Naive B cell (primary cell): Measurements from ENCODE around the gene OLAH. TPM values are rescaled to one million over a fixed set of nuclear protein-coding genes. Genes with fewer than 3 reads are reported as not detected.
A peak's percentile ranks its signal among the peaks of the same experiment; 100 is the strongest.

ENCODE experiments used
- ATAC-seq, 2 donors: fragments of 150-1000 bp; cut with Tn5 transposase; 2 replicates each; pipeline ENCODE4 v1.10.0; 2021; ENCODE audit warnings: low read depth in 2 of 2, mild to moderate bottlenecking in 2 of 2, moderate library complexity in 2 of 2
- DNase-seq: peaks from one replicate; pipeline ENCODE4 v3.0.0; 2022
- H3K27ac Mint-ChIP-seq, 6 donors: one replicate each; pipeline ENCODE4 v1.8.0; 2020 to 2022; ENCODE audit warnings: mild to moderate bottlenecking in 6 of 6, mixed read lengths in 6 of 6, moderate library complexity in 5 of 6, inconsistent platforms in 2 of 6
- H3K27me3 Mint-ChIP-seq, 3 donors: one replicate each; pipeline ENCODE4 v1.8.0; 2021 to 2022; ENCODE audit warnings: mixed read lengths in 3 of 3, mild to moderate bottlenecking in 1 of 3
- H3K36me3 Mint-ChIP-seq, 2 donors: one replicate each; pipeline ENCODE4 v1.8.0; 2020 to 2022; ENCODE audit warnings: mixed read lengths in 2 of 2, inconsistent platforms in 1 of 2, mild to moderate bottlenecking in 1 of 2
- H3K4me1 Mint-ChIP-seq, 3 donors: one replicate each; pipeline ENCODE4 v1.8.0; 2020 to 2022; ENCODE audit warnings: mixed read lengths in 3 of 3, inconsistent platforms in 1 of 3, mild to moderate bottlenecking in 1 of 3, moderate library complexity in 1 of 3
- H3K4me3 Mint-ChIP-seq, 8 donors: one replicate each; pipeline ENCODE4 v1.8.0; 2020 to 2022; ENCODE audit warnings: mild to moderate bottlenecking in 8 of 8, mixed read lengths in 8 of 8, moderate library complexity in 8 of 8, inconsistent platforms in 2 of 8
- H3K9me3 Mint-ChIP-seq, 7 donors: one replicate each; pipeline ENCODE4 v1.8.0; 2020 to 2022; ENCODE audit warnings: mixed read lengths in 7 of 7, mild to moderate bottlenecking in 5 of 7, inconsistent platforms in 2 of 7, moderate library complexity in 1 of 7
- polyA plus RNA-seq, 6 donors: library from polyadenylated mRNA; unstranded; fragments of 300-500 nt; fragmentation: Illumina TruSeq; gene quantifications; one replicate each; pipeline ENCODE4 v1.2.3, GENCODE V29; 2021; ENCODE audit warnings: low read depth in 6 of 6

Gene OLAH
- polyA plus RNA-seq, 6 donors from 2014 or later: not detected

DNA sequence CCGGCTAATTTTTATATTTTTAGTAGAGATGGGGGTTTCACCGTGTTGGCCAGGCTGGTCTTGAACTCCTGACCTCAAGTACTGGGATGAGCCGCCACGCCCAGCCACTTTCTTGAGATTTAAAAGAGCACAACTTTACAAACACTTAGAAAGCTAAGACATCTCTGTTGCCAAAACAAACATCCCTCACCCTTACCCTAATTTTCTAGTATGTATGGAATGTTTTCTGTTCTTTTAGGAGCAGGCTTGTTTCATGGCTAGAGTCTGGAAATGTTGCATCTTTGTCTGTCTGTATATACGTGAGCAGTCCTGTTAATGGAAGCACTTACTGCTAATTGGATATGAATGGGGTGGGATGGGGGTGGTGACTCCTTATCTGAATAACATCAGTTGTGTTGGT lies 2.9 kb downstream of the OLAH start:
- no peak for ATAC-seq
- no peak overlapping the region for H3K27ac Mint-ChIP-seq
- H3K9me3 Mint-ChIP-seq: peaks cover 0 to 4% (median 0%) of the 10 kb centered on the region in 7 donors

GRCh38 chr10:15049533-15049932 lies 5.8 kb downstream of the OLAH start:
- Mint-ChIP-seq H3K36me3 (no peaks in the 10 kb centered on the region), H3K4me1 (no peaks in the 10 kb centered on the region), H3K27ac (no peak overlapping the region), H3K4me3 (no peak overlapping the region), H3K27me3 (peaks cover 4 to 12% (median 8%) of the 10 kb centered on the region in 3 donors), H3K9me3 (no peaks in the 10 kb centered on the region)
- ATAC-seq (no peak), DNase-seq (no peak)

More for the DNA sequence above, 2.9 kb downstream of the OLAH start:
- Mint-ChIP-seq H3K4me3 (no peak overlapping the region), H3K36me3 (no peaks in the 10 kb centered on the region), H3K27me3 (peaks cover 0 to 9% (median 8%) of the 10 kb centered on the region in 3 donors), H3K4me1 (peaks cover 0 to 4% (median 0%) of the 10 kb centered on the region in 3 donors)
- DNase-seq: no peak

DNA sequence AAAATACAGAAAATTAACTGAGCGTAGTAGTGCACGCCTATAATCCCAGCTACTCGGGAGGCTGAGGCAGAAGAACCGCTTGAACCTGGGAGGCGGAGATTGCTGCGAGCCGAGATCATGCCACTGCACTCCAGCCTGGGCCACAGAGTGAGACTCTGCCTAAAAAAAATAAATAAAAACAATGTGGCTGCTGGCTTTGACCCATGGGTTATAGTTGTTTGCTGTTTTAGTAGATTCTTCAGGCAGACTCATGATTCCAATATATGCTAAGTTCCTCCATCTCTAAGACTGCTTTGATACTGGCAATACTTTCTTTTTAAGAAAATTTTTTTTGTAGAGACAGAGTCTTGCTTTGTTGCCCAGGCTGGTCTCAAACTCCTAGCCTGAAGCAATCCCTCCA lies 8.4 kb downstream of the OLAH start:
- ATAC-seq: no peak
- no peaks in the 10 kb centered on the region for H3K36me3 Mint-ChIP-seq
- H3K27ac Mint-ChIP-seq: peak overlapping the region in 1 of 6 donors; percentile 26
- H3K9me3 Mint-ChIP-seq: no peaks in the 10 kb centered on the region
- no peaks in the 10 kb centered on the region for H3K4me1 Mint-ChIP-seq
- H3K27me3 Mint-ChIP-seq: peaks cover 2 to 15% (median 8%) of the 10 kb centered on the region in 3 donors
- H3K4me3 Mint-ChIP-seq: no peak overlapping the region
- no peak for DNase-seq

- Mint-ChIP-seq H3K36me3 (no peaks in the 10 kb centered on the region), H3K27me3 (peaks cover 4 to 18% (median 15%) of the 10 kb centered on the region in 3 donors), H3K4me1 (no peaks in the 10 kb centered on the region)
These were observed 9.3 kb downstream of the OLAH start for GRCh38 chr10:15053061-15053460.

GRCh38 chr10:15058689-15059088 lies 14.9 kb downstream of the OLAH start:
- H3K27me3 Mint-ChIP-seq: peaks cover 11 to 33% (median 19%) of the 10 kb centered on the region in 3 donors
- DNase-seq (no peak), ATAC-seq (no peak)
- H3K4me3 Mint-ChIP-seq: no peak overlapping the region
- peaks cover 6 to 15% of the 10 kb centered on the region in 2 donors for H3K36me3 Mint-ChIP-seq
- peaks cover 8 to 24% (median 22%) of the 10 kb centered on the region in 7 donors for H3K9me3 Mint-ChIP-seq
- no peaks in the 10 kb centered on the region for H3K4me1 Mint-ChIP-seq
- H3K27ac Mint-ChIP-seq: no peak overlapping the region

More at GRCh38 chr10:15053061-15053460, 9.3 kb downstream of the OLAH start:
- no peak overlapping the region for H3K27ac Mint-ChIP-seq
- no peak for ATAC-seq
- no peak overlapping the region for H3K4me3 Mint-ChIP-seq
- no peak for DNase-seq
- H3K9me3 Mint-ChIP-seq: no peaks in the 10 kb centered on the region

- H3K9me3 Mint-ChIP-seq: peaks cover 8 to 24% (median 22%) of the 10 kb centered on the region in 7 donors
- no peaks in the 10 kb centered on the region for H3K4me1 Mint-ChIP-seq
- H3K27me3 Mint-ChIP-seq: peaks cover 8 to 29% (median 26%) of the 10 kb centered on the region in 3 donors
- H3K4me3 Mint-ChIP-seq: no peak overlapping the region
- no peak overlapping the region for H3K27ac Mint-ChIP-seq
- no peak for DNase-seq
- H3K36me3 Mint-ChIP-seq: peaks cover 6 to 16% of the 10 kb centered on the region in 2 donors
- no peak for ATAC-seq
These were observed 16.2 kb downstream of the OLAH start for GRCh38 chr10:15059914-15060313.

DNA sequence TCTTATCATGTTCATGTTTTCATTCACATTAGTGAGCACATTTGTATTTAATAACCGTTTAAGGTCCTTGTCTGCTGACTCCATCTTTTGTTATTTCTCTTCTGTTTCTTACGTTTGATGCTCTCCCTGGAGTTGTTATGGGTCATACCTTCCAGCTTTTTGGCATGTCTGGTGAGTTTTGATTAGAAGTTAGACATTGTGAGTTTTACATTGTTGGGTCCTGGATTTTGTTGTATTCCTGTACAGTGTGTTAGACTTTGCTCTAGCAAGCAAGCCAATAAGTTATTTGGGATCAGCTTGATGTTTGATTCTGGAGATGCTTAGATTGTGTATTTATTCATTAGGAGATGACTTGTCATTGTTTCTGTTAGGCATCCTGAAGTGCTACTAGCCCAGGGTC lies 16.9 kb downstream of the OLAH start:
- Mint-ChIP-seq H3K4me3 (no peak overlapping the region), H3K27me3 (peaks cover 13 to 37% (median 31%) of the 10 kb centered on the region in 3 donors), H3K4me1 (no peaks in the 10 kb centered on the region), H3K36me3 (peaks cover 12 to 23% of the 10 kb centered on the region in 2 donors), H3K9me3 (peaks cover 8 to 30% (median 24%) of the 10 kb centered on the region in 7 donors), H3K27ac (no peak overlapping the region)
- DNase-seq: no peak
- no peak for ATAC-seq

- DNase-seq: no peak
- no peaks in the 10 kb centered on the region for H3K4me1 Mint-ChIP-seq
- H3K27ac Mint-ChIP-seq: no peak overlapping the region
- H3K27me3 Mint-ChIP-seq: peaks cover 12 to 18% (median 15%) of the 10 kb centered on the region in 3 donors
- ATAC-seq: no peak
- H3K36me3 Mint-ChIP-seq: peaks cover 8% of the 10 kb centered on the region in 2 donors
- H3K4me3 Mint-ChIP-seq: no peak overlapping the region
- H3K9me3 Mint-ChIP-seq: peaks cover 2 to 15% (median 6%) of the 10 kb centered on the region in 7 donors
These were observed 23.4 kb downstream of the OLAH start for GRCh38 chr10:15067154-15067553.

DNA sequence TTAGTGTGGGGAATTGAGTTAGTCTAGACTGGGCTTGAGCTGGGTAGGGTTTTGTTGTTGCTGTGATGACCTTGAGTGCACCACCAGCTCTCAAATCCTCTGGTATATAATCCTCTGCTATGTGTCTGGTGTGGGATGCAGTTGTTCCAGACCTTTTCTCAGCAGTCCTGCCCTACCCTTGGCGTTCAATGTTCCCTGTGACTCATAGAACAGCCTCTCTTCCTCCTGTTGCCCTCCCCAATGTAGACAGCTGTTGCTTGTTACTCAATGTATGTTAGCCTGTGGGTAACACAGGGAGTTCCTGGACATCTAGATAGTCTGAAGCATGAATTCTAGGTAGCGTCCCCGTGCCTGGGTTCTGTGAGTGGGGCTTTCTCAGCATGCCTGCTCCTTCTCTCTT lies 25.1 kb downstream of the OLAH start:
- ATAC-seq (no peak), DNase-seq (no peak)
- Mint-ChIP-seq H3K27me3 (peaks cover 12 to 18% (median 15%) of the 10 kb centered on the region in 3 donors), H3K4me1 (no peaks in the 10 kb centered on the region), H3K4me3 (no peak overlapping the region), H3K27ac (no peak overlapping the region), H3K36me3 (peaks cover 8% of the 10 kb centered on the region in 2 donors), H3K9me3 (peaks cover 2 to 15% (median 6%) of the 10 kb centered on the region in 7 donors)

DNA sequence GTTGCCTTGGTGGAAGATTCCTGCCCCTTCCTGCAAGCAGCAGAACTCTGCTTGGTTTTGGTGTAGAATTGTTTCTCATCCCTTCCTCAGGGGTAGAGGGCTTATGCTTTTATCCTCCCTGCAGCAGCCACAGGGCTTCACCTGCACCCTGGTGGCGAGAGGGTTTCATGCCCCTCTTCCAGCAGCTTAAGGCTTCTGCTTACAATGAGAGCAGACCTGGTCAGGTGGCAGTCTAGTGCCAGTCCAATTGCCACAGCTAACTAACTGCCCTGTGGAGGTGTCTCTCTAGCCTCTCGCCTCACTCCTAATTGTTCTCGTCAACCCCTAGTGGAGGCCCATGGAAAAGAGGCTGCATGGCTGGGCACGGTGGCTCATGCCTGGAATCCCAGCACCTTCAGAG lies 25.5 kb downstream of the OLAH start:
- DNase-seq (no peak), ATAC-seq (no peak)
- H3K9me3 Mint-ChIP-seq: peaks cover 2 to 15% (median 6%) of the 10 kb centered on the region in 7 donors
- H3K4me1 Mint-ChIP-seq: no peaks in the 10 kb centered on the region
- peaks cover 8% of the 10 kb centered on the region in 2 donors for H3K36me3 Mint-ChIP-seq
- peaks cover 12 to 14% (median 14%) of the 10 kb centered on the region in 3 donors for H3K27me3 Mint-ChIP-seq
- H3K4me3 Mint-ChIP-seq: no peak overlapping the region
- H3K27ac Mint-ChIP-seq: no peak overlapping the region

GRCh38 chr10:15072358-15072757 lies 28.6 kb downstream of the OLAH start:
- Mint-ChIP-seq H3K4me1 (no peaks in the 10 kb centered on the region), H3K27me3 (peaks cover 0 to 8% (median 6%) of the 10 kb centered on the region in 3 donors), H3K27ac (no peak overlapping the region), H3K36me3 (no peaks in the 10 kb centered on the region), H3K9me3 (peaks cover 0 to 7% (median 3%) of the 10 kb centered on the region in 7 donors), H3K4me3 (no peak overlapping the region)
- no peak for DNase-seq
- no peak for ATAC-seq

- H3K4me3 Mint-ChIP-seq: no peak overlapping the region
These were observed 31.7 kb downstream of the OLAH start for GRCh38 chr10:15075421-15075820.

GRCh38 chr10:15083674-15084501 lies 40.1 kb downstream of the OLAH start:
- H3K4me3 Mint-ChIP-seq: peak overlapping the region in 1 of 8 donors; percentile 54
- H3K9me3 Mint-ChIP-seq: no peaks in the 10 kb centered on the region
- H3K4me1 Mint-ChIP-seq: peaks cover 0 to 5% (median 3%) of the 10 kb centered on the region in 3 donors
- no peak for ATAC-seq
- no peaks in the 10 kb centered on the region for H3K27me3 Mint-ChIP-seq
- no peak for DNase-seq
- no peaks in the 10 kb centered on the region for H3K36me3 Mint-ChIP-seq
- no peak overlapping the region for H3K27ac Mint-ChIP-seq

More at GRCh38 chr10:15075421-15075820, 31.7 kb downstream of the OLAH start:
- Mint-ChIP-seq H3K27me3 (no peaks in the 10 kb centered on the region), H3K9me3 (peaks cover 0 to 3% (median 0%) of the 10 kb centered on the region in 7 donors), H3K27ac (no peak overlapping the region), H3K36me3 (no peaks in the 10 kb centered on the region), H3K4me1 (no peaks in the 10 kb centered on the region)
- ATAC-seq: no peak
- no peak for DNase-seq

GRCh38 chr10:15084502-15084922 lies 40.8 kb downstream of the OLAH start:
- peak overlapping the region in 1 of 8 donors; percentile 54 for H3K4me3 Mint-ChIP-seq
- no peaks in the 10 kb centered on the region for H3K27me3 Mint-ChIP-seq
- H3K4me1 Mint-ChIP-seq: peaks cover 0 to 6% (median 6%) of the 10 kb centered on the region in 3 donors
- DNase-seq (no peak), ATAC-seq (no peak)
- H3K36me3 Mint-ChIP-seq: no peaks in the 10 kb centered on the region
- H3K9me3 Mint-ChIP-seq: no peaks in the 10 kb centered on the region
- H3K27ac Mint-ChIP-seq: no peak overlapping the region
